Upper lobe of left lung (tissue), 6 donors: ENCODE results near the gene PLXNA2. TPM values are rescaled to one million over a fixed set of nuclear protein-coding genes. Genes with fewer than 3 reads are reported as not detected.

Experiments
- ATAC-seq, 2 donors: fragments of 200-7000 bp; cut with Tn5 transposase; one replicate each; pipeline ENCODE4 v1.9.1; 2022; ENCODE audit warnings: mild to moderate bottlenecking in 2 of 2, moderate library complexity in 2 of 2; ENCODE audit not compliant: low FRiP score in 2 of 2
- DNase-seq, 2 donors: peaks; one replicate each; pipeline ENCODE4 v3.0.0-alpha.2; 2019 to 2020
- H3K27ac ChIP-seq, 4 donors: fragments of 200-600 bp; sonication (generic); one replicate each; pipeline ENCODE4 v1.5.1; 2016 to 2019
- H3K27me3 ChIP-seq, 4 donors: fragments of 200-600 bp; sonication (generic); one replicate each; pipeline ENCODE4 v1.5.1; 2017 to 2019
- H3K36me3 ChIP-seq, 4 donors: fragments of 200-600 bp; sonication (generic); one replicate each; pipeline ENCODE4 v1.5.1; 2016 to 2019
- H3K4me1 ChIP-seq, 4 donors: fragments of 200-600 bp; sonication (generic); one replicate each; pipeline ENCODE4 v1.5.1; 2018 to 2019
- H3K4me3 ChIP-seq, 4 donors: fragments of 200-600 bp; sonication (generic); one replicate each; pipeline ENCODE4 v1.5.1; 2017 to 2019; ENCODE audit warnings: mild to moderate bottlenecking in 2 of 4, moderate library complexity in 1 of 4
- H3K9me3 ChIP-seq, 4 donors: fragments of 200-600 bp; sonication (generic); one replicate each; pipeline ENCODE4 v1.5.1; 2018 to 2019
- EP300 ChIP-seq, 4 donors: sonication (generic); formaldehyde crosslinking; IDR thresholded peaks; one replicate each; pipeline ENCODE4 v1.5.1; 2017; ENCODE audit warnings: antibody characterized with exemption in 4 of 4, control low read depth in 2 of 4
- POLR2A ChIP-seq, 4 donors: fragments of 450-650 bp; IDR thresholded peaks; one replicate each; pipeline ENCODE4 v1.5.1; 2016 to 2017; ENCODE audit warnings: antibody characterized with exemption in 4 of 4, mild to moderate bottlenecking in 2 of 4
- POLR2AphosphoS5 ChIP-seq, 2 donors: sonication (generic); formaldehyde crosslinking; IDR thresholded peaks; one replicate each; pipeline ENCODE4 v1.5.1; 2017; ENCODE audit warnings: antibody characterized with exemption in 2 of 2
- WGBS, 2 donors: methylation state at CpG; one replicate each; pipeline ENCODE4 v1.1.5; 2017 to 2018; 5-methylcytosine and 5-hydroxymethylcytosine counted together
- total RNA-seq, 6 donors: library from RNA; depleted of rRNA in 4 of 6; stranded (reverse); fragments of >200 nt in 4 of 6; gene quantifications; one replicate each; pipeline versions ENCODE4 v1.1.0 to v1.2.1, GENCODE V29; 2016 to 2021
- TF ChIP-seq, protein P1 (sequence below), 6 experiments: fragments of 450-650 bp in 4 of 6; fragments of 200-600 bp in 2 of 6; sonication (generic) in 2 of 6; IDR thresholded peaks; one replicate each; pipeline ENCODE4 v1.5.1; 2016 to 2019; ENCODE audit warnings: antibody characterized with exemption in 6 of 6
- donor health status: DM: no; HTN: no; CAD: no; lungs with moderate emphysema.
- donor health status: DM: no; HTN: yes; CAD: no; lungs with severe emphysema.

PLXNA2 gene
- total RNA-seq, 6 donors from 2014 or later, result 77.5 to 150 (median 101) TPM

DNA sequence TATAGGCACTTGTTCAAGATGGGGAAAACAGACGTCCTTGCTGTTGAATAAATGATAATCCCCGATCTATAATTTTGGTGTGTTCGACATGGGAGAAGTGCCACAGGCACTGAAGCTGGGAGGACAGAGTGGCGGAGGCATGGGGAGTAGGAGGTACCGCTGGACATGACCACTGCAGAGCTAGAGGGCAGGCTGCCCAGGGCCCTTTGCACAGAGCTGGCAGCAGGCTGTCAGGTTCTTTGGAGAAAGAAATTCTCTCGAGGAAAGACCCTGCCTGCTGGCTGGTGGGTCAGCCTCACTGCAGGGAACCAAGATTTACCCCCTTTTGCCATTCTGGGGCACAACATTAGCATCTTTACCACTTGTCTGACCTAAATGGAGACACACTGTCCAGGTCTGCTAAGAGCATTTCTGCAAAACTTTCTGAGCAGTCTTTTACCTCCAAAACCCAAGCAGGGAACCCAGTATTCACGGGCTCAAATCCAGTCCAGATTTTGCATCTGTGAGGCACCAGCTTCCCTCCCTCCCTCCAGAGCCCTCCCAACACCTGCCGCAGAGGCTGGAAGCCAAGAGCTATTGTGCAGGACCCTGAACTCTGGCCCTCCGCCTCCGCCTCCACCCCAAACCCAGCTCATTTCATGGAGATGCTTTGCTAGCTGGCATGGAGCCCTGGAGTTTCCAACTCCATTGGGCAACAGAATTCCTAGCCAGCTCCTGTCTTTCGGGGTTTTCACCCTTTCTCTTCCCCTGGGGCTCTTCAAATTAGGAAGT lies 142.3 kb downstream of the PLXNA2 start:
- WGBS, 2 donors, result 65 to 71% methylated on average over 10 to 11 of the region's 11 CpGs
- no peaks in the 10 kb centered on the region for H3K9me3 ChIP-seq
- DNase-seq, result no peak
- H3K4me3 ChIP-seq, result no peak overlapping the region
- H3K36me3 ChIP-seq, result peaks cover 0 to 48% (median 27%) of the 10 kb centered on the region in 4 donors
- TF ChIP-seq POLR2A (IDR thresholded peaks at IDR 0.05) (no peak), EP300 (IDR thresholded peaks at IDR 0.05) (no peak), POLR2AphosphoS5 (IDR thresholded peaks at IDR 0.05) (no peak)
- TF ChIP-seq, protein P1, sequence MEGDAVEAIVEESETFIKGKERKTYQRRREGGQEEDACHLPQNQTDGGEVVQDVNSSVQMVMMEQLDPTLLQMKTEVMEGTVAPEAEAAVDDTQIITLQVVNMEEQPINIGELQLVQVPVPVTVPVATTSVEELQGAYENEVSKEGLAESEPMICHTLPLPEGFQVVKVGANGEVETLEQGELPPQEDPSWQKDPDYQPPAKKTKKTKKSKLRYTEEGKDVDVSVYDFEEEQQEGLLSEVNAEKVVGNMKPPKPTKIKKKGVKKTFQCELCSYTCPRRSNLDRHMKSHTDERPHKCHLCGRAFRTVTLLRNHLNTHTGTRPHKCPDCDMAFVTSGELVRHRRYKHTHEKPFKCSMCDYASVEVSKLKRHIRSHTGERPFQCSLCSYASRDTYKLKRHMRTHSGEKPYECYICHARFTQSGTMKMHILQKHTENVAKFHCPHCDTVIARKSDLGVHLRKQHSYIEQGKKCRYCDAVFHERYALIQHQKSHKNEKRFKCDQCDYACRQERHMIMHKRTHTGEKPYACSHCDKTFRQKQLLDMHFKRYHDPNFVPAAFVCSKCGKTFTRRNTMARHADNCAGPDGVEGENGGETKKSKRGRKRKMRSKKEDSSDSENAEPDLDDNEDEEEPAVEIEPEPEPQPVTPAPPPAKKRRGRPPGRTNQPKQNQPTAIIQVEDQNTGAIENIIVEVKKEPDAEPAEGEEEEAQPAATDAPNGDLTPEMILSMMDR (IDR thresholded peaks at IDR 0.05), result no peak
- no peak for ATAC-seq
- no peak overlapping the region for H3K27ac ChIP-seq
- peaks cover 0 to 11% (median 0%) of the 10 kb centered on the region in 4 donors for H3K4me1 ChIP-seq
- no peaks in the 10 kb centered on the region for H3K27me3 ChIP-seq

DNA sequence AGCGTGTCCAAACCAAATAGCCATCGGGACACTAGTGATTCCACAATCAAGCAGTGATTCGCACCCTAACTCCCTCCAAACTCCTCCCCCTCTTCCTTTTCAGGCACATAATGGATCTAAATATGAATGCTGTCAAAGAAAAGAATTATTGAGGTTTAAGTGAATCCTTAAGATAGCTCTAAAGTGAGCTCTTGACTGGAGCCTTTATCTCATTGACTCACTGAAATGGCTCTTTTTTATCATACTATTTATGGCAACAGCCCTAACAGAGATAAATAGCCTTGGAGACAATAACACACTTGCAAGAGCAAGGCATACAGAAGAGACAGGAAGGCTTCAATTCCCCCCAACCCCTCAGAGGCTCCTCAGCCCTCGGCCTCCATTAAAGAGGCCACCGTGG lies 143.3 kb downstream of the PLXNA2 start:
- H3K36me3 ChIP-seq, result peaks cover 0 to 57% (median 33%) of the 10 kb centered on the region in 4 donors
- H3K9me3 ChIP-seq, result no peaks in the 10 kb centered on the region
- H3K27me3 ChIP-seq, result no peaks in the 10 kb centered on the region
- TF ChIP-seq, protein P1 (IDR thresholded peaks at IDR 0.05), result no peak
- TF ChIP-seq POLR2AphosphoS5 (IDR thresholded peaks at IDR 0.05) (no peak), EP300 (IDR thresholded peaks at IDR 0.05) (no peak)
- no peak for ATAC-seq
- no peak overlapping the region for H3K27ac ChIP-seq
- no peak overlapping the region for H3K4me3 ChIP-seq
- H3K4me1 ChIP-seq, result peaks cover 0 to 8% (median 0%) of the 10 kb centered on the region in 4 donors
- no peak for DNase-seq
- WGBS, 2 donors, result 84 to 86% methylated on average over 5 of the region's 5 CpGs

DNA sequence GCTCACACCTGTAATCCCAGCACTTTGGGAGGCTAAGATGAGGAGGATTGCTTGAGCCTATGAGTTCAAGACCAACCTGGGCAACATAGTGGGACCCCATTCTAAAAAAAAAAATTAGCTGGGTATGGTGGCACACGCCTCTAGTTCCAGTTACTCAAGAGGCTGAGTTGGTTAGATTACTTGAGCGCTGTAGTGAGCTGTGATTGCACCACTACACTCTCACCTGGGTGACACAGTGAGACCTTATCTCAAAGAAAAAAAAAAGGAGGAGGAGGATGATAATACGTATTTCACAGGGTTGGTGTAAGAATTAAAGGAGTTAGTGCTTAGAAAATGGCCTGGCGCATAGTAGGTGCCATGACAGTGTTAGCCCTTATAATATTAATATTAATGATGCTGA lies 144.1 kb downstream of the PLXNA2 start:
- ATAC-seq (no peak), DNase-seq (no peak)
- H3K36me3 ChIP-seq, result peaks cover 3 to 65% (median 40%) of the 10 kb centered on the region in 4 donors
- peaks cover 0 to 8% (median 0%) of the 10 kb centered on the region in 4 donors for H3K4me1 ChIP-seq
- H3K27me3 ChIP-seq, result no peaks in the 10 kb centered on the region
- WGBS, 2 donors, result 66 to 74% methylated on average over 4 of the region's 4 CpGs
- H3K9me3 ChIP-seq, result no peaks in the 10 kb centered on the region
- H3K27ac ChIP-seq, result no peak overlapping the region
- TF ChIP-seq POLR2AphosphoS5 (IDR thresholded peaks at IDR 0.05) (no peak), EP300 (IDR thresholded peaks at IDR 0.05) (no peak), POLR2A (IDR thresholded peaks at IDR 0.05) (no peak)
- TF ChIP-seq, protein P1 (IDR thresholded peaks at IDR 0.05), result no peak
- no peak overlapping the region for H3K4me3 ChIP-seq

DNA sequence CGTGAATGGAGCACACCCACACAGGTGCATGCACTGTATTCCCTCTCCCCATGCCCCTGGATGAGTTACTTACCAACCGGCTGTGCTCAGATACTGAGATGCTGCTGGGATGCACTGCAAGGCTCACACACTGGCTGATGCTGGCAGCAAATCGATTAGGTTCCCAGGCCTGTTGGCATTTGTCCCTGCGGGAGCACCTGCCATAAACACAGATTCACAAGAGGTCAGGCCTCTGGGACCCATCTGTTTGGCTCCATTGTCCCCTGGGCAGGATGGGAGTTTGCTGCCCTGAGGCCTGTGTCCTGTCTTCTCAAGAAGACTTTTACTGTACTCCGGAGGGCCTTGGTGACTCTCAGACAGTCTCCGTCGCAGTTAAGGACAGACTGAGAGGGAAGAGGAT lies 145.4 kb downstream of the PLXNA2 start:
- ATAC-seq, result no peak
- Histone ChIP-seq H3K36me3 (peaks cover 7 to 78% (median 43%) of the 10 kb centered on the region in 4 donors), H3K4me3 (no peak overlapping the region)

More for the DNA sequence above, 145.4 kb downstream of the PLXNA2 start:
- H3K9me3 ChIP-seq, result no peaks in the 10 kb centered on the region
- H3K27ac ChIP-seq, result no peak overlapping the region
- TF ChIP-seq, protein P1 (IDR thresholded peaks at IDR 0.05), result no peak
- TF ChIP-seq POLR2A (IDR thresholded peaks at IDR 0.05), result no peak
- no peak for TF ChIP-seq POLR2AphosphoS5 (IDR thresholded peaks at IDR 0.05)
- TF ChIP-seq EP300 (IDR thresholded peaks at IDR 0.05), result no peak
- H3K4me1 ChIP-seq, result peaks cover 0 to 8% (median 0%) of the 10 kb centered on the region in 4 donors
- WGBS, 2 donors, result 88 to 89% methylated on average over 6 to 7 of the region's 7 CpGs
- no peak for DNase-seq
- no peaks in the 10 kb centered on the region for H3K27me3 ChIP-seq
